Tibial artery (tissue), 4 donors: Measurements from ENCODE around the gene OR6N2.

Experiments used
- DNase-seq, 2 donors: peaks; one replicate each; pipeline ENCODE4 v3.0.0-alpha.2; 2019
- H3K27ac ChIP-seq, 2 donors: fragments of 200-600 bp; sonication (generic) in 1 of 2; 1 replicate in 1 of 2; 2 replicates in 1 of 2; pipeline ENCODE4 v1.5.1; 2018 to 2019; ENCODE audit warnings: mild to moderate bottlenecking in 1 of 2
- H3K27me3 ChIP-seq, 2 donors: fragments of 200-600 bp; sonication (generic) in 1 of 2; one replicate each; pipeline versions ENCODE4 v1.5.1 to v1.6.0; 2016 to 2019
- H3K36me3 ChIP-seq, 3 donors: fragments of 200-600 bp; sonication (generic) in 2 of 3; one replicate each; pipeline ENCODE4 v1.5.1; 2016 to 2019; ENCODE audit warnings: mild to moderate bottlenecking in 2 of 3
- H3K4me1 ChIP-seq, 4 donors: fragments of 200-600 bp; sonication (generic) in 2 of 4; 1 replicate in 3 of 4; 2 replicates in 1 of 4; pipeline ENCODE4 v1.5.1; 2016 to 2019
- H3K4me3 ChIP-seq, 2 donors: fragments of 200-600 bp; sonication (generic) in 1 of 2; 1 replicate in 1 of 2; 2 replicates in 1 of 2; pipeline ENCODE4 v1.5.1; 2018 to 2019; ENCODE audit warnings: mild to moderate bottlenecking in 2 of 2
- H3K9me3 ChIP-seq, 3 donors: fragments of 200-600 bp; sonication (generic) in 1 of 3; one replicate each; pipeline ENCODE4 v1.5.1; 2016 to 2019
- CTCF ChIP-seq, 2 experiments: fragments of 200-600 bp in 1 of 2; fragments of 450-650 bp in 1 of 2; IDR thresholded peaks; one replicate each; pipeline ENCODE4 v1.5.1; 2017 to 2019; ENCODE audit warnings: antibody characterized with exemption in 2 of 2, mild to moderate bottlenecking in 1 of 2, moderate library complexity in 1 of 2
- intact Hi-C: fragments of 100-400 bp; cut with DNase I; formaldehyde crosslinking; loops from one replicate; pipeline ENCODE4 v1.15.0; 2023; ENCODE audit warnings: low total_unique reads

OR6N2 gene

GRCh38 chr1:158809256-158809655, 28.3 kb upstream of the OR6N2 start:
- Histone ChIP-seq H3K27me3 (no peaks in the 10 kb centered on the region), H3K27ac (no peak overlapping the region), H3K36me3 (no peaks in the 10 kb centered on the region), H3K4me1 (peaks cover 0 to 6% (median 0%) of the 10 kb centered on the region in 4 donors), H3K9me3 (no peaks in the 10 kb centered on the region), H3K4me3 (no peak overlapping the region)
- intact Hi-C loops = no loop called here
- no peak for TF ChIP-seq CTCF (IDR thresholded peaks at IDR 0.05)
- no peak for DNase-seq

DNA sequence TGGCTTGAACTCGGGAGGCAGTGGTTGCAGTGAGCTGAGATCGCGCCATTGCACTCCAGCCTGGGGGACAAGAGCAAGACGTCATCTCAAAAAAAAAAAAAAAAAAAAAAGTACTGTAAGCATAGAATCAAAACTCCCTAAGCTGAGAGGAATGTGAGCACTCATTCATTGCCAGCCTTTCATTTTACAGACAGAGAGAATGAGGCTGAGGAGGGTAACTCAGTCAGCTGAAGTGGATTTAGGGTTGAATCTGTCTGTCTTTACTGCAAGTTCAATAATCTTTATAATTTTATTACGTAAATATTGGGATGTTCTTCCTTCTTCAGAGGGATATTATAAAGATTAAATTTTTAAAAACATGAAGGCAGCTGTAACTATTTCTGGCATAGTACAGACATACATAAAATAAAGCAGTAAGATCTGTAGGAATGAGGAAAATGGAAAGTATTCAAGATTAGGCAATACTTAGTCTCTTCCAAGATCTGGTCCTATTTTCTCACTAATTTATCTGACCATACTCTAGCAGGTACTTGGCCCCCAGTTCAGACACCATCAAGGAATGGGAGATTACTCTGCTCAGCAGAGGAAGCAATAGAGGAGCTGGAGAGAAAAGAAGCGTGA, 26.0 kb upstream of the OR6N2 start:
- H3K36me3 ChIP-seq = no peaks in the 10 kb centered on the region
- no peak for DNase-seq
- H3K4me3 ChIP-seq = no peak overlapping the region
- intact Hi-C loops = no loop called here
- H3K4me1 ChIP-seq = peaks cover 0 to 6% (median 0%) of the 10 kb centered on the region in 4 donors
- no peak for TF ChIP-seq CTCF (IDR thresholded peaks at IDR 0.05)
- no peaks in the 10 kb centered on the region for H3K27me3 ChIP-seq
- H3K27ac ChIP-seq = no peak overlapping the region
- no peaks in the 10 kb centered on the region for H3K9me3 ChIP-seq

GRCh38 chr1:158803678-158804077, 22.7 kb upstream of the OR6N2 start:
- Histone ChIP-seq H3K4me3 (no peak overlapping the region), H3K4me1 (peaks cover 0 to 6% (median 0%) of the 10 kb centered on the region in 4 donors), H3K27me3 (no peaks in the 10 kb centered on the region), H3K9me3 (no peaks in the 10 kb centered on the region), H3K27ac (no peak overlapping the region), H3K36me3 (no peaks in the 10 kb centered on the region)
- DNase-seq = no peak
- TF ChIP-seq CTCF (IDR thresholded peaks at IDR 0.05) = no peak
- intact Hi-C loops = no loop called here

DNA sequence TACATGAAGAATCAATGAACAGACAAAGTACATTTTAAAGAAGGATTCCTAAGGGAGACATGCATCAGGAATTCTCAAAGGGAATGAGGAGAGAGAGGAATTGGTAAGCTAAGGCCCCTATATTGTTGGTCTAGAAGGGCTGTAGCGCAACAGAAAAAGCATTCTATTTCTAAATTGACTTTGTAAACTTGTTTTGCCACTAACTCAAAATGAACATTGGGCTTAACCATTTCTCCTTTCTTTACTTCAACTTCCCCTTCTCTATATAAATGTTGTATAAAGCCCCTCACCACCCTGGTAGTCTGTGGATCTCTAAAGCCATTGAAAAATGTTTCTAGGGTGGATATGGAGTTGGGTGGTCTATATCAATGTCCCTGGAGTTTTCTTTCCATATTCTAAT, 20.4 kb upstream of the OR6N2 start:
- no peak overlapping the region for H3K27ac ChIP-seq
- H3K27me3 ChIP-seq = no peaks in the 10 kb centered on the region
- no peak overlapping the region for H3K4me3 ChIP-seq
- no peaks in the 10 kb centered on the region for H3K9me3 ChIP-seq
- intact Hi-C loops = no loop called here
- no peak for DNase-seq
- H3K36me3 ChIP-seq = no peaks in the 10 kb centered on the region
- no peak for TF ChIP-seq CTCF (IDR thresholded peaks at IDR 0.05)
- no peaks in the 10 kb centered on the region for H3K4me1 ChIP-seq

GRCh38 chr1:158800526-158800925, 19.5 kb upstream of the OR6N2 start:
- no peaks in the 10 kb centered on the region for H3K27me3 ChIP-seq
- H3K9me3 ChIP-seq = no peaks in the 10 kb centered on the region
- H3K4me3 ChIP-seq = no peak overlapping the region
- DNase-seq = no peak
- intact Hi-C loops = no loop called here
- H3K4me1 ChIP-seq = no peaks in the 10 kb centered on the region
- no peak overlapping the region for H3K27ac ChIP-seq
- TF ChIP-seq CTCF (IDR thresholded peaks at IDR 0.05) = no peak
- H3K36me3 ChIP-seq = no peaks in the 10 kb centered on the region

DNA sequence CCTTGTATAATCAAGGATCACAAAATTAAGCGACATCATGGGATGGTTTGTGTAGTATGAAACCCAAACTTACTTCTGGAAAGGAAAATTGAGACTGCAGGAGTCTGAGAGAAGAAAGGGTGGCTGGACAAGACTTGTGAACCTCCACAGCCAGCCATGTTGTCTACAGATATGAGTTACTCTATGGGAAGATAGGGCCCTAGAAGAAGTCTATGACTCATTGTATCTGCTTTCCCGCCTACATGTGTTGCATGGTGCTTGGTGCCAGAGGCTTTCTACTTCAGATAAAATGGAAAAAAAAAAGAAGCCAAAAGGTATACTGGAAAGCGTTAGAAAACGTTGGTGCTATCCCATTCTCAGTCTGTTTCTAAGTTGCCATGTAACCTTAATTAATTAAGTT, 18.7 kb upstream of the OR6N2 start:
- TF ChIP-seq CTCF (IDR thresholded peaks at IDR 0.05) = no peak
- intact Hi-C loops = no loop called here
- Histone ChIP-seq H3K4me3 (no peak overlapping the region), H3K9me3 (no peaks in the 10 kb centered on the region), H3K27ac (no peak overlapping the region), H3K36me3 (no peaks in the 10 kb centered on the region), H3K4me1 (no peaks in the 10 kb centered on the region), H3K27me3 (no peaks in the 10 kb centered on the region)
- no peak for DNase-seq
